Kasumi-1 (cell line): ENCODE data around the gene ZNF597.
"Not testable (repeated sequence)": the region's sequence is repeated elsewhere in the genome, so short reads cannot be mapped to it uniquely, and the experiment has no call there.

Experiments
- DNase-seq, 2 experiments: peaks; one replicate each; lab custom pipeline; 2025; lab: John Stamatoyannopoulos, UW

Gene ZNF597

GRCh38 chr16:3475604-3476375 lies 32.5 kb upstream of the ZNF597 start:
- DNase-seq, result no peak

GRCh38 chr16:3474870-3475269 lies 31.6 kb upstream of the ZNF597 start:
- not testable (repeated sequence) for DNase-seq

- no peak for DNase-seq
Observed at GRCh38 chr16:3474136-3474779, 31.0 kb upstream of the ZNF597 start.

- DNase-seq, result not testable (repeated sequence)
Observed at GRCh38 chr16:3473596-3473943, 30.3 kb upstream of the ZNF597 start.

- no peak for DNase-seq
Observed at GRCh38 chr16:3472878-3473595, 29.7 kb upstream of the ZNF597 start.

- no peak for DNase-seq
Observed at GRCh38 chr16:3471518-3472176, 28.3 kb upstream of the ZNF597 start.

- no peak for DNase-seq
Observed at GRCh38 chr16:3470723-3471122, 27.4 kb upstream of the ZNF597 start.

GRCh38 chr16:3469736-3470135 lies 26.4 kb upstream of the ZNF597 start:
- DNase-seq, result no peak

- no peak for DNase-seq
Observed at GRCh38 chr16:3468501-3468900, 25.2 kb upstream of the ZNF597 start.

- no peak for DNase-seq
Observed at GRCh38 chr16:3467921-3468320, 24.6 kb upstream of the ZNF597 start.

GRCh38 chr16:3467182-3467581 lies 23.9 kb upstream of the ZNF597 start:
- no peak for DNase-seq

- no peak for DNase-seq
Observed at GRCh38 chr16:3465911-3466584, 22.7 kb upstream of the ZNF597 start.

GRCh38 chr16:3465301-3465700 lies 22.0 kb upstream of the ZNF597 start:
- DNase-seq, result no peak

GRCh38 chr16:3461151-3461550 lies 17.8 kb upstream of the ZNF597 start:
- DNase-seq, result peak; percentile 18 to 33

GRCh38 chr16:3460585-3460984 lies 17.3 kb upstream of the ZNF597 start:
- no peak for DNase-seq

- DNase-seq, result no peak
Observed at GRCh38 chr16:3460121-3460520, 16.8 kb upstream of the ZNF597 start.

- no peak for DNase-seq
Observed at GRCh38 chr16:3459401-3460090, 16.2 kb upstream of the ZNF597 start.

GRCh38 chr16:3458852-3459361 lies 15.6 kb upstream of the ZNF597 start:
- no peak for DNase-seq

GRCh38 chr16:3458278-3458851 lies 15.1 kb upstream of the ZNF597 start:
- no peak for DNase-seq

GRCh38 chr16:3457434-3458252 lies 14.3 kb upstream of the ZNF597 start:
- DNase-seq, result peak; percentile 42 to 48
